Measurements from ENCODE around the gene DUSP2. TPM values are rescaled to one million over a fixed set of nuclear protein-coding genes. Genes with fewer than 3 reads are reported as not detected.

DUSP2 gene, protein sequence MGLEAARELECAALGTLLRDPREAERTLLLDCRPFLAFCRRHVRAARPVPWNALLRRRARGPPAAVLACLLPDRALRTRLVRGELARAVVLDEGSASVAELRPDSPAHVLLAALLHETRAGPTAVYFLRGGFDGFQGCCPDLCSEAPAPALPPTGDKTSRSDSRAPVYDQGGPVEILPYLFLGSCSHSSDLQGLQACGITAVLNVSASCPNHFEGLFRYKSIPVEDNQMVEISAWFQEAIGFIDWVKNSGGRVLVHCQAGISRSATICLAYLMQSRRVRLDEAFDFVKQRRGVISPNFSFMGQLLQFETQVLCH
- 0.49 and 0.84 TPM in 2 replicates for total RNA-seq (2014; rRNA removed; shearing (Covaris generic))

GRCh38 chr2:96145036-96145847, at the start of gene DUSP2:
TSS of gene DUSP2 (minus strand) at chr2:96145440. CDS start at chr2:96145354, 86 bp downstream.
- peak; percentile 52 for DNase-seq (ENCODE audit: low read depth)

- DNase-seq (ENCODE audit: low read depth) = no peak
These were observed 46.9 kb upstream of the DUSP2 start for GRCh38 chr2:96191937-96192670.

DNA sequence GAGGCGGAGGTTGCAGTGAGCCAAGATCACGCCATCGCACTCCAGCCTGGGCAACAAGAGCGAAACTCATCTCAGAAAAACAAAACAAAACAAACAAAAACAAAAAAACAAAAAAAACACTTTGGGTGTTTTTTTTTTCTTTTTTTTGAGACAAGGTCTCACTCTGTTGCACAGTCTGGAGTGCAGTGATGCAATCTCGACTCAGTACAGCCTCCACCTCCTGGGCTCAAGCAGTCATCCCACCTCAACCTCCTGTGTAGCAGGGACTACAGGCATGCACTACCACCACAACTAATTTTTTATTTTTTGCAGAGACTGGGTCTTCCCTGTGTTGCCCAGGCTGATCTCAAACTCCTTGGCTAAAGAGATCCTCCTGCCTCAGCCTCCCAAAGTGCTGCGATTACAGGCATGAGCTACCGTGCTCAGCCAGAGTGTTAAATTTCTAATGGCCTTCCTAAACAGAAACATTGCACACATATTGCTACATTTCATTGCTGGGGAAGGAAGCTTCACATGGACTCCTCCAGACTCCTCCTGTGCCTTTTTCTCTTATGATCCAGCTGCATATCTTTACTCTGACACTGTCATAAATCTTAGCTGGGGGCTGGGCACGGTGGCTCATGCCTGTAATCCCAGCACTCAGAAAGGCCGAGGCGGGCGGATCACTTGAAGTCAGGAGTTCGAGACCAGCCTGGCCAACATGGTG, 43.7 kb upstream of the DUSP2 start:
- no peak for DNase-seq (ENCODE audit: low read depth)

- no peak for DNase-seq (ENCODE audit: low read depth)
These were observed 41.3 kb upstream of the DUSP2 start for GRCh38 chr2:96186562-96186961.

DNA sequence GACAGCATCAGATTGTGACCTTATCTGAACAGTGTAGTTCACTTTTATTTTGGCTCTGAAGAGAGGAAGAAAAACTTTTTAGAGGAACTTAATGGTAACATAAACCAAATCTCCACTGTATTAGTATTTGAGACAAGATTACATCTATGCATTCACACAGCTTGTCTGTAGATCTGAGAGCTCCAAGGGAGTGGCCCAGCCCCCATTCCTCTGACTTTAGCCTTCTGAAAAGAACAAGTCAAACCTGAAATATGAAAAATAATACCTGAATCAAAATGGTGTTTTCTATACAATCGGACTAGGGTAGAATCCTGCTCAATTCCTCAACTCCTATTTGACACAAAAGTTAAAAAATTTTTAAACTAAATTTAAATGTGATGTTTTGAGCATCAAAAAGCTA, 40.3 kb upstream of the DUSP2 start:
- no peak for DNase-seq (ENCODE audit: low read depth)

- no peak for DNase-seq (ENCODE audit: low read depth)
These were observed 39.7 kb upstream of the DUSP2 start for GRCh38 chr2:96184989-96185388.

- DNase-seq (ENCODE audit: low read depth) = no peak
These were observed 38.9 kb upstream of the DUSP2 start for GRCh38 chr2:96184188-96184587.

DNA sequence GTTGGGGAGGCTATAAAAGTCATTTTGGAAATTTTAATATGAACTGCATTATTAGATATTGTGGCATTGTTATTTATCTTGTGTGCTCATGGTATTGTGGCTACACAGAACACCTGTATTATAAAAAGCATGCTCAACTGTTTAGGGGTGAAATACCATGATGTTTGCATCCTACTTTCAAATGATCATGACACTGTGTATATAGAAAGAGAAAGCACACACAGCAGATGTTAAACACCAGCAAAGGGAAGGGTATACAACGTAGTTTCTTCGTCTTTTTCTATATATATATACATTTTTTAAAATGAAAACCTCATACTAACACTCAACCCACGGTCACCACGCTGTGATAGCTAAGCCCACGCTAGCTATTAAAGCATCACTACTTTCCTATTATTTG, 36.3 kb upstream of the DUSP2 start:
- DNase-seq (ENCODE audit: low read depth) = no peak

DNA sequence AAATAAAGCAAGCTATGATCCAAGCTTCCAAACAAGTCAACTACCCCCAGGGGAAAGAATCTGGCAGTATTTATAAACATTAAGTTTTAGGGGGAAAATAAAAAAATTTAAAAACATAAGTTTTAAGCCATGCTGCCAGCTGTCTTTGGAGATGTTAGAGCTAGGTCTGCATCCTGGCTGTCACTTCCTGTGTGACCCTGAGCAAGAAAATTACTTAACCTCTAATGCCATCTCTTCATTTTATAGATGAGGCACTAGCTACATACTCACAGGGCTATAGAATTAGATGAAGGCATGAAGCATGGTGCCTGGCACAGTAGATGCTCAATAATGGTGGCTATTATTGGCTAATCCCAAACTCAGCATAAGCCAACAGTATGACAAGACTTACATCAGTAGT, 35.3 kb upstream of the DUSP2 start:
- no peak for DNase-seq (ENCODE audit: low read depth)

- no peak for DNase-seq (ENCODE audit: low read depth)
These were observed 34.8 kb upstream of the DUSP2 start for GRCh38 chr2:96180002-96180401.

DNA sequence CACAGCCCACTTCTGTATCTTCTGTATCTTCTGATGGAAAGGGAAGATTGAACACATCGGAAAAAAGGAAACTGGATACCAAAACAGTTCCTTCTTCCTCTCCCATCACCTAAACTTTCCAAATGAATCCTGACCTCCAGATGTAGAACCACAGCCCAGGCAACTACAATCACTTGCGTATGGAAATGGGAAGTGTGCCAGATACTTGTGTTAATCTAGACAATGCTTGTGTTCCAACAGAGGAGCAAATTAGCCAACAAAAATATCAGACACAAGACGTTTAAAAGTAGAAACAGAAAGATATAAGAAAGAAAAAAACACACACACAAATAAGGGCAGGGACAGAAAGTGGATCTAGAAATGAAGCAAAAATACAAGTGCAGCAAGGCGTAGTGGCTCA, 31.4 kb upstream of the DUSP2 start:
- no peak for DNase-seq (ENCODE audit: low read depth)

DNA sequence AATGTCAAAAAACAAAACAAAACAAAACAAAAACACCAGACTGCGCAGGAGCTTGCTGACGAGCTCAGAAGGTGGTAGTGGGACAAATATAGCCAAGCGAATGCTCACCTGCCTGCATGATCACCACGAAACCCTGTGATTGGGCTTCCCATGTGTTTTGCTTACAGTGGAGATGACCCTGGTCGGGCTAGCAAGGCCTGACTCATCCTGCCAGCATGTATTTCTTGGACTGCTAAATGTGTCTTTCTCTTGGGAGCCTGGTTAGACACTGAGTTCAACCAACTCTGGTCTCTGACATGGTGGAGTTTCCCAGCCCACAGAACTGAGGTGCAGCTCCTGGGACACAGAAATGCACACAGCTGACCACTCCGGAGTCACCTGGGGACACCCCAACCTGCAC, 30.7 kb upstream of the DUSP2 start:
- DNase-seq (ENCODE audit: low read depth) = peak; percentile 33

GRCh38 chr2:96174251-96175144, 29.3 kb upstream of the DUSP2 start:
- DNase-seq (ENCODE audit: low read depth) = peak; percentile 57

DNA sequence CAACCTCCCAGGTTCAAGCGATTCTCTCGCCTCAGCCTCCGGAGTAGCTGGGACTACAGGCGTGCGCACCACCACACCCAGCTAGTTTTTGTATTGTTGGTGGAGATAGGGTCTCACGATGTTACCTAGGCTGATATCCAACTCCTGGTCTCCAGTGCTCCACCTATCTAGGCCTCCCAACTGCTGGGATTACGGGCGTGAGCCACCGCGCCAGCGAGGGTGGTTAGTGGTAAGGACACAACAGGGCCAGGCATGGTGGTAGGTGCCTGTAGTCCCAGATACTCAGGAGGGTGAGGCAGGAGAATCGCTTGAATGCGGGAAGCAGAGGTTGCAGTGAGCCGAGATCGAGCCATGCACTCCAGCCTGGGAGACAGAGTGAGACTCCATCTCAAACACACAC, 26.6 kb upstream of the DUSP2 start:
- DNase-seq (ENCODE audit: low read depth) = no peak

GRCh38 chr2:96170626-96171025, 25.4 kb upstream of the DUSP2 start:
- DNase-seq (ENCODE audit: low read depth) = no peak

DNA sequence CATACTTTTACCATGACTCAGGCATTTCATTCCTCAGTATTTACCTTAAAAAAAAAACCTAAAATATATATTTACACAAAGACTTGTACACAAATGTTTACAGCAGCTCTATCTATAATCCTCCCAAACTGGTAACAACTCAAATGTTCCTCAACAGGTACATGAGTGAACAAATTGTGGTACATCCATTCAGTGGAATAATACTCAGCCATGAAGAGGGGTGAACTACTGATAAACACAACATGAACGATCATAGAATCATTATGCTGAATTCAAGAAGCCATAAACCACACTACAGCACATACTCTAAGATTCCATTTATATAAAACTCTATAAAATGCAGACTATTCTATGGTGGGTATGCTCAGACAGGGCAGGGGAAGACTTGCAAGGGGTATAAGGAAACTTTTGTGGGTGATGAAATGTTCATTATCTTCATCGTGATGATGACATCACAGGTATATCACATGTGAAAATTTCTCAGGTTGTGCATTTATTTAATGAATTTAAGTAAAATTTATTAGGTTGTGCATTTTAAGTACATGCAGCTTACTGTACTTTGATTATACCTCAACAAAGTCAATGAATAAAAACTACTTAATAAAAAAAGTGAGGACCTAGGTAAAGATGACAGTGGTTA, 24.7 kb upstream of the DUSP2 start:
- DNase-seq (ENCODE audit: low read depth) = no peak

DNA sequence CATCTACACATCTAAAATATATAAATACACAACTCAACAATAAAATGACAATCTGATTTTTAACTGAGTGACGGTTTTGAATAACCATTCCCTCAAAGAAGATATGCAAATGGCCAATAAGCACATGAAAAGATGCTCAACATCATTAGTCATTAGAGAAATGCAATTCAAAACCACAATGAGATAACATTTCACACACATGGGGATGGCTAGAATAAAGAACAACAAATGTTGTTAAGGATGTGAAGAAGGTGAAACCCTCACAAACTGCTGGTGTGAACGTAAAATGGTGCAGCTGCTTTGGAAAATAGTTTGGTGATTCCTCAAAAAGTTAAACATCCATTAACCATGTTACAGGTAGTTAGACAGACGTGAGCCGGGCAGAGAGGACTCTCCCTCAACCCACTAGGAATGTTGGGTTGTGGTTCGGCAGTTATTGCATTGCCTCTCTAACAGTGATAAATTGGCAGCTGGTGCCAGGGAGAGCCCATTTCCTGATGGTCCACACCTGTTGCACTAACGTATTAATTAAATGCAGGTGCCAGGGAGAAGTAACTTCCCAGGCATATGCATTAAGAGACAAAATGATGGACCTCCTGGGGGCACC, 22.3 kb upstream of the DUSP2 start:
- no peak for DNase-seq (ENCODE audit: low read depth)

- DNase-seq (ENCODE audit: low read depth) = peak; percentile 76
These were observed 19.4 kb upstream of the DUSP2 start for GRCh38 chr2:96164459-96165184.

- DNase-seq (ENCODE audit: low read depth) = no peak
These were observed 18.7 kb upstream of the DUSP2 start for GRCh38 chr2:96163768-96164429.
